Measurements from ENCODE around the gene TPX2. TPM values are rescaled to one million over a fixed set of nuclear protein-coding genes. Genes with fewer than 3 reads are reported as not detected.

TPX2 gene
- total and polyA plus RNA-seq, 2 experiments from 2014 or later: 37.7 to 39.6 TPM

DNA sequence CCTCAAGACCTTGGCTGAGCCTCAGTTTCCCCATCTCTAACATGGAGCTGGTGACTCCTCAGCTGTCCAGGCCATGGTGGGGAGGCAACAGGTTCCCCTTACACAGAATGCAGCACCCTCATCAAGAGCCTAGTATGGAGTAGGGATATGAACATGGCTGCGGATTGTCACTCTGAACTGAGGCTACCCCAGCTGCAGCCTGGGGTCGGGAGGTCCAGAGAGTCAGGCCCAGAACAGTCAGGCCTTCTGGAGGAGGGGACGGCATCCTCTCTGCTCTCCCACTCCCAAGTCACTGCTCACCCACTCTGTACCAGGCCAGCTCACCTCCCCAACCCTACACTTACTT is 107.7 kb downstream of the TPX2 start:
- Histone ChIP-seq H3K9me2 (ENCODE audit: insufficient read depth) (no peaks in the 10 kb centered on the region), H3K27me3 (replicated peaks; ENCODE audit: insufficient read depth) (peaks cover 34% of the 10 kb centered on the region), H3K79me2 (ENCODE audit: insufficient read depth) (no peaks in the 10 kb centered on the region), H2AFZ (no peak overlapping the region), H3F3A (ENCODE audit: insufficient read depth) (no peaks in the 10 kb centered on the region), H3K36me3 (ENCODE audit: low read depth) (no peaks in the 10 kb centered on the region), H3K9ac (no peak overlapping the region), H3K27ac (no peak overlapping the region), H3K9me3 (ENCODE audit: low read depth) (no peaks in the 10 kb centered on the region), H3K4me3 (no peak overlapping the region), H3K4me1 (ENCODE audit: insufficient read depth) (peaks cover 15% of the 10 kb centered on the region), H4K20me1 (ENCODE audit: insufficient read depth) (no peaks in the 10 kb centered on the region), H3K4me2 (ENCODE audit: unreplicated experiment) (no peak overlapping the region)
- no peak for DNase-seq
- TF ChIP-seq EZH2 (IDR thresholded peaks at IDR 0.05; ENCODE audit: insufficient read depth, poor library complexity, severe bottlenecking): no peak
- TF ChIP-seq EZH2phosphoT487 (IDR thresholded peaks at IDR 0.05; ENCODE audit: insufficient read depth, low read depth): no peak
- in situ Hi-C loops (cut with MboI): no loop called here
- 36 to 39% methylated on average over 3 of the region's 3 CpGs for WGBS, 2 experiments (ENCODE audit: low coverage in 1 of 2, low lambda C conversion rate in 2 of 2, missing lambda C conversion rate in 2 of 2)

DNA sequence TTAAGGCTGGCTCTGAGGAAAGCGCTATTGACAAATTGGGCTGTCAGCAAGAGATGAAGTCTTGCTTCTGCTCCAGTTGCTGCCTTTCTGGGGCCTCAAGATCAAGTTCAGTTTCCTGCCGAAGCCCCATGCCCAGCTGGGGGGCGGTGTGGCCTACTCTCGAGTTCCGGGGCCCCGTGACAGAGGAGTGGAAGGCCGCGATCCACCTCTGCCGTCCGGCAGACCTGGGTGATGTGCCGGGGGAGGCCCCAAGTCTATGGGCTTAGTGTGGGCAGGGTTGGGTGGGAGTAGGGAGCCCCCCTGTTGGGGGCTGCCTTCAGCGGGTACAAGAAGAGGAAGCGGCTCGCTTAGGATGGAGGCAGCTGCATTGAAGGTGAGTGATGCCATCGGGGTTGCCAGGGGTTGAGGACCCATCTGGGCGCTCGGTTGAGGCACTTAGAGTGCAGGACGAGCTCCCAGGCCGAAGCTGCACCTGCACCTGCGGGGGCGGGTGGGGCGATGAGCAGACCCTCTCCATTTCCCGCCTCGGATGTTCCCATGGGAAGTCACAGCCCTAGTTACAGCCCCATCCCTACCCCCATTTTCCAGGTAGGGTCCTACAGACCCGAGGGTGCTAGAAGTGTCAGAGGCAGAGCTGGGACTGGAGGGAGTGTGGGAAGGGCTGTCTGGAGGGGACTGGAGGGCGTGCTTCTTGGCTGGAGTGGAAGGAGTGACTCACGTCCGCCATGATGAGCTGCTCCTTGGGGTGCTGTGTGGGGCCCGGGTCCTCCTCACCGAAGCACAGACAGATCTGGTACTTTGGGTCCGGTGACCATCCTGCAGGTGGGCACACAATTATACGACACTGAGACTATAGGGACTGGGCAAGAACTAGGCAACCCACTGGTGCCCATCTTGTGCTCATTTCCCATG is 109.3 kb downstream of the TPX2 start:
- H3K9ac ChIP-seq: no peak overlapping the region
- no peaks in the 10 kb centered on the region for H3F3A ChIP-seq (ENCODE audit: insufficient read depth)
- H3K9me2 ChIP-seq (ENCODE audit: insufficient read depth): no peaks in the 10 kb centered on the region
- in situ Hi-C loops (cut with MboI): no loop called here
- H3K4me2 ChIP-seq (ENCODE audit: unreplicated experiment): no peak overlapping the region
- no peaks in the 10 kb centered on the region for H4K20me1 ChIP-seq (ENCODE audit: insufficient read depth)
- TF ChIP-seq EZH2phosphoT487 (IDR thresholded peaks at IDR 0.05; ENCODE audit: insufficient read depth, low read depth) (no peak), EZH2 (IDR thresholded peaks at IDR 0.05; ENCODE audit: insufficient read depth, poor library complexity, severe bottlenecking) (no peak)
- peaks cover 40% of the 10 kb centered on the region for H3K27me3 ChIP-seq (replicated peaks; ENCODE audit: insufficient read depth)
- no peaks in the 10 kb centered on the region for H3K9me3 ChIP-seq (ENCODE audit: low read depth)
- no peak overlapping the region for H3K4me3 ChIP-seq
- no peak for DNase-seq
- no peak overlapping the region for H2AFZ ChIP-seq
- H3K36me3 ChIP-seq (ENCODE audit: low read depth): no peaks in the 10 kb centered on the region
- WGBS, 2 experiments (ENCODE audit: low coverage in 1 of 2, low lambda C conversion rate in 2 of 2, missing lambda C conversion rate in 2 of 2): 67 to 69% methylated on average over 26 to 32 of the region's 32 CpGs
- no peak overlapping the region for H3K27ac ChIP-seq
- H3K4me1 ChIP-seq (ENCODE audit: insufficient read depth): no peaks in the 10 kb centered on the region
- no peaks in the 10 kb centered on the region for H3K79me2 ChIP-seq (ENCODE audit: insufficient read depth)

- Histone ChIP-seq H3K4me2 (ENCODE audit: unreplicated experiment) (no peak overlapping the region), H3K9ac (no peak overlapping the region), H3K4me3 (no peak overlapping the region), H3K27ac (no peak overlapping the region), H2AFZ (no peak overlapping the region), H3K9me3 (ENCODE audit: low read depth) (no peaks in the 10 kb centered on the region), H3F3A (ENCODE audit: insufficient read depth) (no peaks in the 10 kb centered on the region), H3K36me3 (ENCODE audit: low read depth) (no peaks in the 10 kb centered on the region), H3K79me2 (ENCODE audit: insufficient read depth) (no peaks in the 10 kb centered on the region), H3K9me2 (ENCODE audit: insufficient read depth) (no peaks in the 10 kb centered on the region), H4K20me1 (ENCODE audit: insufficient read depth) (no peaks in the 10 kb centered on the region), H3K4me1 (ENCODE audit: insufficient read depth) (no peaks in the 10 kb centered on the region), H3K27me3 (replicated peaks; ENCODE audit: insufficient read depth) (peaks cover 49% of the 10 kb centered on the region)
- in situ Hi-C loops (cut with MboI): no loop called here
- TF ChIP-seq EZH2phosphoT487 (IDR thresholded peaks at IDR 0.05; ENCODE audit: insufficient read depth, low read depth) (no peak), EZH2 (IDR thresholded peaks at IDR 0.05; ENCODE audit: insufficient read depth, poor library complexity, severe bottlenecking) (no peak)
- 17 to 18% methylated on average over 41 to 44 of the region's 45 CpGs for WGBS, 2 experiments (ENCODE audit: low coverage in 1 of 2, low lambda C conversion rate in 2 of 2, missing lambda C conversion rate in 2 of 2)
- no peak for DNase-seq
Measured at GRCh38 chr20:31849306-31849930, 110.3 kb downstream of the TPX2 start.

Small RNA genes lying within 50 kb of the gene (small RNA-seq; reads per million reads assigned to genes)
- gene AL160175.1 (ENCODE audit: low read depth, low replicate concordance): not detected

Other genes starting within 250 kb of the TPX2 start
- gene HM13, start 224.8 kb upstream of the TPX2 start, total RNA-seq (2014; rRNA removed; shearing (Covaris generic)): 110 and 117 TPM in 2 replicates
- 424 and 434 TPM in 2 replicates for gene HM13, start 224.8 kb upstream of the TPX2 start, polyA plus RNA-seq (2016; fragmentation: Nextera tagmentation; extraction: Ambion mirVana)
- 583 and 780 TPM in 2 replicates for gene ID1, start 134.0 kb upstream of the TPX2 start, total RNA-seq (2014; rRNA removed; shearing (Covaris generic))
- gene ID1, start 134.0 kb upstream of the TPX2 start, polyA plus RNA-seq (2016; fragmentation: Nextera tagmentation; extraction: Ambion mirVana): 248 TPM in 2 replicates
- not detected in 2 replicates for gene COX4I2, start 101.4 kb upstream of the TPX2 start, total RNA-seq (2014; rRNA removed; shearing (Covaris generic))
- not detected in 2 replicates for gene COX4I2, start 101.4 kb upstream of the TPX2 start, polyA plus RNA-seq (2016; fragmentation: Nextera tagmentation; extraction: Ambion mirVana)
- 83.8 and 95.1 TPM in 2 replicates for gene BCL2L1, start 16.4 kb upstream of the TPX2 start, total RNA-seq (2014; rRNA removed; shearing (Covaris generic))
- gene BCL2L1, start 16.4 kb upstream of the TPX2 start, polyA plus RNA-seq (2016; fragmentation: Nextera tagmentation; extraction: Ambion mirVana): 56.2 and 56.3 TPM in 2 replicates
- 0.63 TPM in 1 of 2 replicates, not detected in the other for gene MYLK2, start 80.1 kb downstream of the TPX2 start, total RNA-seq (2014; rRNA removed; shearing (Covaris generic))
- gene MYLK2, start 80.1 kb downstream of the TPX2 start, polyA plus RNA-seq (2016; fragmentation: Nextera tagmentation; extraction: Ambion mirVana): not detected in 2 replicates
- gene FOXS1, start 106.3 kb downstream of the TPX2 start, total RNA-seq (2014; rRNA removed; shearing (Covaris generic)): not detected in 2 replicates
- not detected in 2 replicates for gene FOXS1, start 106.3 kb downstream of the TPX2 start, polyA plus RNA-seq (2016; fragmentation: Nextera tagmentation; extraction: Ambion mirVana)
- gene DUSP15, start 131.2 kb downstream of the TPX2 start, total RNA-seq (2014; rRNA removed; shearing (Covaris generic)): not detected in 2 replicates
- gene DUSP15, start 131.2 kb downstream of the TPX2 start, polyA plus RNA-seq (2016; fragmentation: Nextera tagmentation; extraction: Ambion mirVana): not detected in 2 replicates
- not detected in 2 replicates for gene TTLL9, start 131.3 kb downstream of the TPX2 start, total RNA-seq (2014; rRNA removed; shearing (Covaris generic))
- gene TTLL9, start 131.3 kb downstream of the TPX2 start, polyA plus RNA-seq (2016; fragmentation: Nextera tagmentation; extraction: Ambion mirVana): not detected in 2 replicates
- gene PDRG1, start 212.8 kb downstream of the TPX2 start, total RNA-seq (2014; rRNA removed; shearing (Covaris generic)): 5.7 and 10.8 TPM in 2 replicates
- 16.7 and 17.2 TPM in 2 replicates for gene PDRG1, start 212.8 kb downstream of the TPX2 start, polyA plus RNA-seq (2016; fragmentation: Nextera tagmentation; extraction: Ambion mirVana)
- not detected in 2 replicates for gene XKR7, start 228.9 kb downstream of the TPX2 start, total RNA-seq (2014; rRNA removed; shearing (Covaris generic))
- not detected in 2 replicates for gene XKR7, start 228.9 kb downstream of the TPX2 start, polyA plus RNA-seq (2016; fragmentation: Nextera tagmentation; extraction: Ambion mirVana)